Sigmoid colon (tissue), 7 donors: ENCODE data around the gene MLKL. TPM values are rescaled to one million over a fixed set of nuclear protein-coding genes. Genes with fewer than 3 reads are reported as not detected.

ENCODE experiments used
- DNase-seq: peaks from one replicate; pipeline ENCODE4 v3.0.0-alpha.2; 2019
- H3K27ac ChIP-seq, 4 donors: fragments of 200-600 bp; sonication (generic); one replicate each; pipeline ENCODE4 v1.5.1; 2016 to 2019; ENCODE audit warnings: mild to moderate bottlenecking in 1 of 4
- H3K27me3 ChIP-seq, 3 donors: fragments of 200-600 bp; sonication (generic); one replicate each; pipeline ENCODE4 v1.5.1; 2019; ENCODE audit warnings: mild to moderate bottlenecking in 1 of 3
- H3K36me3 ChIP-seq, 4 donors: fragments of 200-600 bp; sonication (generic); one replicate each; pipeline ENCODE4 v1.5.1; 2016 to 2019
- H3K4me1 ChIP-seq, 4 donors: fragments of 200-600 bp; sonication (generic); one replicate each; pipeline ENCODE4 v1.5.1; 2017 to 2019
- H3K4me3 ChIP-seq, 4 donors: fragments of 200-600 bp; sonication (generic); one replicate each; pipeline ENCODE4 v1.5.1; 2017 to 2019; ENCODE audit warnings: mild to moderate bottlenecking in 2 of 4, moderate library complexity in 1 of 4
- H3K9me3 ChIP-seq, 4 donors: fragments of 200-600 bp in 3 of 4; sonication (generic) in 3 of 4; one replicate each; pipeline versions ENCODE4 v1.5.1 to v1.6.1; 2013 to 2019
- CTCF ChIP-seq, 4 experiments: fragments of 450-650 bp in 3 of 4; fragments of 200-600 bp in 1 of 4; IDR thresholded peaks; one replicate each; pipeline ENCODE4 v1.5.1; 2016 to 2019; ENCODE audit warnings: antibody characterized with exemption in 4 of 4, mild to moderate bottlenecking in 3 of 4, moderate library complexity in 2 of 4
- EP300 ChIP-seq, 4 donors: sonication (generic); formaldehyde crosslinking; IDR thresholded peaks; one replicate each; pipeline ENCODE4 v1.6.1; 2017; ENCODE audit warnings: antibody characterized with exemption in 4 of 4
- POLR2A ChIP-seq, 2 donors: fragments of 450-650 bp; IDR thresholded peaks; one replicate each; pipeline ENCODE4 v1.6.1; 2016; ENCODE audit warnings: antibody characterized with exemption in 2 of 2, mild to moderate bottlenecking in 2 of 2, moderate library complexity in 2 of 2
- POLR2AphosphoS5 ChIP-seq, 4 donors: sonication (generic); formaldehyde crosslinking; IDR thresholded peaks; one replicate each; pipeline ENCODE4 v1.6.1; 2017; ENCODE audit warnings: antibody characterized with exemption in 4 of 4
- WGBS, 2 donors: extraction: QIAGEN DNeasy Blood & Tissue Kit; methylation state at CpG; one replicate each; pipeline ENCODE4 v1.1.7; 2013; 5-methylcytosine and 5-hydroxymethylcytosine counted together
- intact Hi-C: fragments of 100-400 bp; cut with DNase I; formaldehyde crosslinking; loops from one replicate; pipeline ENCODE4 v1.15.1; 2023
- polyA plus RNA-seq, 3 donors: library from polyadenylated mRNA; stranded (reverse); fragments of 200-250 nt; gene quantifications; one replicate each; pipeline ENCODE4 v1.2.3, GENCODE V29; 2013
- total RNA-seq, 4 donors: library from RNA; depleted of rRNA; stranded (reverse); fragments of >200 nt; gene quantifications; one replicate each; pipeline ENCODE4 v1.1.0, GENCODE V29; 2016
- donor health status: healthy with polysubstance abuse.
- donor health status: Bipolar disorder and iron deficiency.
- donor health status: healthy.

The MLKL gene
- total and polyA plus RNA-seq, 7 donors = 5.0 to 26.5 (median 8.4) TPM

GRCh38 chr16:74743045-74743667 lies 42.5 kb upstream of the MLKL start:
- Histone ChIP-seq H3K27me3 (no peaks in the 10 kb centered on the region), H3K4me1 (peaks cover 0 to 30% (median 17%) of the 10 kb centered on the region in 4 donors), H3K36me3 (no peaks in the 10 kb centered on the region), H3K27ac (peak overlapping the region in 1 of 4 donors; percentile 47), H3K4me3 (no peak overlapping the region), H3K9me3 (no peaks in the 10 kb centered on the region)
- intact Hi-C loops = no loop called here
- no peak for DNase-seq
- TF ChIP-seq CTCF (IDR thresholded peaks at IDR 0.05) (no peak), POLR2AphosphoS5 (IDR thresholded peaks at IDR 0.05) (no peak), POLR2A (IDR thresholded peaks at IDR 0.05) (no peak), EP300 (IDR thresholded peaks at IDR 0.05) (no peak)
- WGBS, 2 donors = 8 to 53% methylated on average over 8 of the region's 8 CpGs

GRCh38 chr16:74742051-74742481 lies 41.4 kb upstream of the MLKL start:
- H3K4me1 ChIP-seq = peaks cover 0 to 30% (median 17%) of the 10 kb centered on the region in 4 donors
- DNase-seq = no peak
- TF ChIP-seq CTCF (IDR thresholded peaks at IDR 0.05) (no peak), POLR2A (IDR thresholded peaks at IDR 0.05) (no peak), POLR2AphosphoS5 (IDR thresholded peaks at IDR 0.05) (no peak), EP300 (IDR thresholded peaks at IDR 0.05) (no peak)
- no peak overlapping the region for H3K4me3 ChIP-seq
- intact Hi-C loops = no loop called here
- H3K36me3 ChIP-seq = no peaks in the 10 kb centered on the region
- WGBS, 2 donors = 24 to 48% methylated on average over 10 of the region's 10 CpGs
- H3K27me3 ChIP-seq = peaks cover 0 to under 1% (median 0%) of the 10 kb centered on the region in 3 donors
- H3K9me3 ChIP-seq = no peaks in the 10 kb centered on the region
- no peak overlapping the region for H3K27ac ChIP-seq

GRCh38 chr16:74740795-74741304 lies 40.2 kb upstream of the MLKL start:
- intact Hi-C loops = no loop called here
- Histone ChIP-seq H3K4me1 (peaks cover 0 to 30% (median 17%) of the 10 kb centered on the region in 4 donors), H3K27me3 (peaks cover 0 to 7% (median 0%) of the 10 kb centered on the region in 3 donors), H3K9me3 (no peaks in the 10 kb centered on the region), H3K4me3 (no peak overlapping the region), H3K27ac (peak overlapping the region in 1 of 4 donors; percentile 19), H3K36me3 (no peaks in the 10 kb centered on the region)
- DNase-seq = peak; percentile 80
- no peak for TF ChIP-seq POLR2A (IDR thresholded peaks at IDR 0.05)
- no peak for TF ChIP-seq CTCF (IDR thresholded peaks at IDR 0.05)
- TF ChIP-seq EP300 (IDR thresholded peaks at IDR 0.05) = no peak
- TF ChIP-seq POLR2AphosphoS5 (IDR thresholded peaks at IDR 0.05) = no peak
- 15 to 67% methylated on average over 13 of the region's 13 CpGs for WGBS, 2 donors

- DNase-seq = no peak
- no peak for TF ChIP-seq CTCF (IDR thresholded peaks at IDR 0.05)
- no peaks in the 10 kb centered on the region for H3K36me3 ChIP-seq
- no peak overlapping the region for H3K27ac ChIP-seq
- intact Hi-C loops = no loop called here
- H3K4me3 ChIP-seq = no peak overlapping the region
- H3K27me3 ChIP-seq = peaks cover 0 to 13% (median 0%) of the 10 kb centered on the region in 3 donors
- H3K4me1 ChIP-seq = peaks cover 0 to 30% (median 17%) of the 10 kb centered on the region in 4 donors
- H3K9me3 ChIP-seq = no peaks in the 10 kb centered on the region
- 87 to 90% methylated on average over 6 of the region's 6 CpGs for WGBS, 2 donors
Measured at GRCh38 chr16:74739275-74739674, 38.6 kb upstream of the MLKL start.
